Occipital lobe (tissue), 2 donors: ENCODE measurements around the gene PIAS4. TPM values are rescaled to one million over a fixed set of nuclear protein-coding genes. Genes with fewer than 3 reads are reported as not detected.
"Not testable (repeated sequence)": the region's sequence is repeated elsewhere in the genome, so short reads cannot be mapped to it uniquely, and the experiment has no call there.

Experiments used
- DNase-seq: peaks from one replicate; lab custom pipeline; 2025; lab: John Stamatoyannopoulos, UW
- total RNA-seq: library from RNA; depleted of rRNA; stranded (reverse); fragments of >200 nt; gene quantifications from one replicate; pipeline ENCODE4 v1.2.3, GENCODE V29; 2014

PIAS4 gene
- total RNA-seq, 1 donor from 2014 or later = 22.5 TPM

GRCh38 chr19:3998667-3999412, 8.7 kb upstream of the PIAS4 start:
- not testable (repeated sequence) for DNase-seq

GRCh38 chr19:4000798-4001197, 6.7 kb upstream of the PIAS4 start:
- DNase-seq = not testable (repeated sequence)

- DNase-seq = not testable (repeated sequence)
Observed at GRCh38 chr19:4005436-4005835, 2.1 kb upstream of the PIAS4 start.

DNA sequence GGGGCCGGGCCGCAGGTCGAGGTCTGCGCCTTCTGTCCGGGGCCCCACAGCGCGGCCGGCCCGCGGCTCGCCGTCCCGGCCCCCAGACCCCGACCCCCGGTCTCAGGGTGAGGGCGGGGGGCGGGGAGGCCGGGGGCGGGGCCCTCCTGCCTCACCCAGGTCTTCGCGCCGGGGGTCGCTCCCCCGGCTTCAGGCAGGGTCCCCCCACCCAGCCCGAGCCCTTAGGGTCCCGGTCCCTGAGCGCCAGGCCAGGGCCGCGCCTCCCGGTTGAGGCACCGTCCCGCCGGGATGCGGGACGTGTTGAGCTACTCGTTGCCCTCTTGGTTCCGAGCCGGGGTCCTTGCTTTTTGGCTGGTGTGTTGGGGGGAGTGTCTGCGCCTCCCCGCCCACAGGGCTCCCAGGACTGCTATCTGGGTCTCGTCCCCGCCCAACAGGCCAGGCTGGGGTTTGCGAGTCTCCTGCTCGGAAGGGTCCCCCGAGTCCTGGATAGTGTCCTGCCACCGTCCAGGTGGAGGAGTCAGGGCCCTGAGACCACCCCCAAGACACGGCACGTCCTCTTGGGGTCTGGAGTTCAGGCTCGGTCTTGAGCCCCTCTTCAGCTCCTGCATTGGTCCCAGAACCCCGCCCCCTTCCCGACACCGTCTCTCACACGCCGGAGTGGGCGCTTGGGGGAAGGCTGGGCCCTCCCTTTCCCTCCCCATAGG, 452 bp downstream of the PIAS4 start:
- DNase-seq = no peak

DNA sequence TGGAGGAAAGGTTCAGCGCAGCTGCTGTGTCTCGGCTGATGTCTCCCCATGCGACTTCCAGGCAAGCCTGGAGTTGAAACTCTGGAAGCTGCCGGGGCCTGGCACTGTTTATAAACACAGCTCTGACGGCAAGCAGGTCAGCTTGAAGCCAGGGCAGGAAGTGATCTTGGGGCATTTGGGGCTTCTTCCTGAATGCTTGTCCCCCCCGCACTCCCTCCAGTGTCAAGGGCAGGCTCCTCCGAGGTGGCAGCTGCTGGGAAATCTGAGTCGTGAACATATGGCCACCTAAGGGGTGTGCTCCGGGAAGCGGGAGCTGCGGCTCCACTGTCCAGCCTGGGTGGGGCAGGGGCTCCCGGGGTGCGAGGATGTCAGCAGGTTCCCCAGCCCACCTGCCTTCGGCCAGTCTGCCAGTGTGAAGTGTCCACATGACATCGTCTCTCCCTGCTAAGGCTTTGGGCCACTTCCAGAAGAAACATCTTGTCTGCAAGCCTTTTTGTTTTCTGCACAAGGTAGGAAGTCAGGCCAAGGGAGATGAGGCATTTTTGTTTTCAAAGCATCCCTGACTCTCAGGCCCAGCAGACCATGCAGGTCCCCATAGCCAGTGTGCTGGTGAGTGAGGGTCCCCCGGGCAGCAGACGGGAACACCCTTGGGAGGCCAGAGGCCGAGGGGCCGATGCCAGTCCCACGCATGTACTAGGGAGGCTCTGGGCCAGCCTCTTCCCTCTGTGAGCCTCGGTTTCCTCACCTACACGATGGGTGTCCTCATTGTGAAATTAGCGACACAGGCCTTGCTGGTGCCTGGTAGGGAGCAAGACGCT, 2.7 kb downstream of the PIAS4 start:
- DNase-seq = no peak

- no peak for DNase-seq
Observed at GRCh38 chr19:4010808-4011110, 3.2 kb downstream of the PIAS4 start.

GRCh38 chr19:4011430-4011829, 3.9 kb downstream of the PIAS4 start:
- not testable (repeated sequence) for DNase-seq

DNA sequence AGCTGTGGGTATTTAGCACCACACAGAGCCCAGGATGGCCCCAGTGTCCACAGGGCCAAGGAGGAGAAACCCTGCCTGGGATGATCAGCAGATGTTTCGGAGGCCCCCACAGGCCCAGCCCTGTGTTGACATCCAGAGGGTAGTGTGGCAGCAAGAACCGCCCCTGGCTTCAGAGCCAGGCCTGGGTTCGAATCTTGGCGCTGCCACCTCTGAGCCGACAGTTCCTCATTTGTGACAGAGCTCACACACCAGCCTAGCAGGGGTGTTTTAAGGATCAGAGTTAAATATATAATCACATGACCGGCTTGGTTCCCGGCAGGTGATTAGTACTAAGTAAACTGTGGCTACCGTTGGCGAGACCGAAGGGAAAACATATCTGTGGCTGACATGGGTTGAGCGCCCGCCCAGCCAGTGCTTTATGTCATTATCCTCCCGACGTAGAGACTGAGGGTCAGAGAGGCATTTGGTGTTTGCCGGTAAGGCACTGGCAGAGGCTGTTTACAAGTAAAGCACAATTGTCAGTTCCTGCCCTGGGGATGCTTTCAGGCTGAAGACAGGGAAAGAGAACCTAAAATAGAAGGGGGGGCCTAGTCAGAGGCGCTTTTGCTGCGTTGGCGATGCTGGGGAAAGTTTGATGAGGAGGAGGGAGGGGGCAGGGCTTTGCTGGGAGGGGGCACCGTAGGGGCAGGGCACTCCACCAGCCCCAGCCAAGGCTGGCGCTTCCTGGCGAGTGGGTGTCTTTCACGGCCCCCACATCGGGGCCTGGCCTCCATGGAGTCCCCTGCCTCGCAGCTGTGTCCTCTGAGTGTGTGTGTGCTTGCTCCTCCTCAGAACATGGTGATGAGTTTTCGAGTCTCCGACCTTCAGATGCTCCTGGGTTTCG, 4.8 kb downstream of the PIAS4 start:
- DNase-seq = no peak

DNA sequence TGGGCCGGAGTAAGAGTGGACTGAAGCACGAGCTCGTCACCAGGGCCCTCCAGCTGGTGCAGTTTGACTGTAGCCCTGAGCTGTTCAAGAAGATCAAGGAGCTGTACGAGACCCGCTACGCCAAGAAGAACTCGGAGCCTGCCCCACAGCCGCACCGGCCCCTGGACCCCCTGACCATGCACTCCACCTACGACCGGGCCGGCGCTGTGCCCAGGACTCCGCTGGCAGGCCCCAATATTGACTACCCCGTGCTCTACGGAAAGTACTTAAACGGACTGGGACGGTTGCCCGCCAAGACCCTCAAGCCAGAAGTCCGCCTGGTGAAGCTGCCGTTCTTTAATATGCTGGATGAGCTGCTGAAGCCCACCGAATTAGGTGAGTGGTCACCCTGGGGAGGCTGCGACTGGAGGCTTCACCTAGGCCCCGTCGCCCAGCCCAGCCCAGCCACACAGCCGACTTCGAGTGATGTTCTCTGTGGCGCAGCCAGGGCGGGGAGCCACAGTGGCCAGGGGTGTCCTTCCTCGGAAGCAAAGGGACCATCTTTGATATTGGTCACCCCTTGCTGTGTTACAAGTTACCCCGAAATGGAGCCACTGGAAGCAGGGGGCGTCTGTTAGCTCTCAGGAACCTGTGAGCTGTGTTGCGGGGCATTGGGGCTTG, 5.6 kb downstream of the PIAS4 start:
- DNase-seq = no peak

DNA sequence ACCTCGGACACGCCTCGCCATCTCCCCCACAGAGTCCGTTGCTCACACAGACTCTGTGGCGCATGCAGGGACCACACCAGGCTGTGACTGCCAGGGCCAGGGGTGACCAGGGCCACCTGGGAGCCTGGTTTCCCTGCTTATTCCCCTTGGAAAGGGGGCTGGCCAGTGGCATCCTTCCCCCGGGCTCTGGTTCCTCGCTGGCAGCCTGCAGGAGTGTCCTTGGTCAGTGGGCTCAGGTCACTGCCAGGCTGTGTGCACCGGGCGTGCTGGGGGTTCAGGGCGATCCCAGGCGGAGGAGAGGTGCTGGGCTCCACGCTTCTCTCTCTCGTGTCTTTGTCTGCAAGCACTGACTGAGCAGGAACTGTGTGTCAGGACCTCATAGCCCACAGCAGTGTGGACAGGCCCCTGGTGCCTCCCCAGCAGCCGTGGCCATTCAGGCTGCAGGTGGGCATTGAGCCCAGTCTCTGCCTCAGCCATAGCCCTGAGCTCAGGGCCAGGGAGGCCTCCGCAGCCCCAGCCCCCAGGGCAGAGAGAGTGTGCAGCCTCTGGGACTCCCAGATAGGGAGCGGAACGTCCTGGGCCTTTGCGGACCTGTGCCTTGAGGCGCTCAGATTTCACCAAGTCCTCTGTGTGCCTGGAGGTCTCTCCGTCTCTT, 6.5 kb downstream of the PIAS4 start:
- DNase-seq = no peak

GRCh38 chr19:4014541-4015491, 7.3 kb downstream of the PIAS4 start:
- no peak for DNase-seq

DNA sequence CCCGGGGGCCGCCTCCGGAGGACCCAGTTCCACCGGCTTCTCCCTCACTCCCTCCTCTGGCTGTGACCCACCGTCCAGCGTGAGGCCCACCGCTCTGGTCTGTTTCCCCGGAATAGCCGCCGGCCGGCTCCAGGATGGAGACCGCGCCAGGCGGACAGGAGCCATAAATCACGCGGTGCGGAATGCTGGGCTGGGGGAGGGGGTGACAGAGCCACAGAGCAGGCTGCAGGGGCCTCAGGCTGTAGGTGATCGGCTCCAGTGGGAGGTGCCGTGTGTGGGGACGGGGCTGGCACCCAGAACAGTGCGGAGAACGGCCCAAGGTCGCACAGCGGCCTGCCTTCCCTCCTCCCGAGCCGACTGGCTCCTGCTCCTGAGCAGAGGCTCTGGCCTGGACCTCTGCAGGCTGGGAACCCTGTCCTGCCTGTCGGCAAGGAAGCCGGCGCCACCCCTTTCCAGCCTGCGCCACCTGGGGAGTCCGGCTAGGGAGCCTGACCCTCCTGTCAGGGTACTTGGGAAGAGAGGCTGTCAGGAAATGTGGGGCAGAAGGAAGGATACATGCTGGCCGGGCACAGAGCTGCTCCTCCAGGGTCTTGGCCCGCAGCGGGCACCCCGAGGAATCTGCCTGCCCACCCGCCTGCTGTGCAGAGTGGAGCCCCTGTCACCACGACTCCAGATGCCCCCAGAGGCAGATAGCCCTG, 8.3 kb downstream of the PIAS4 start:
- no peak for DNase-seq

GRCh38 chr19:4016486-4016885, 8.9 kb downstream of the PIAS4 start:
- peak; percentile 77 for DNase-seq

- no peak for DNase-seq
Observed at GRCh38 chr19:4016903-4017638, 9.5 kb downstream of the PIAS4 start.

- DNase-seq = peak; percentile 55
Observed at GRCh38 chr19:4018140-4018613, 10.6 kb downstream of the PIAS4 start.

DNA sequence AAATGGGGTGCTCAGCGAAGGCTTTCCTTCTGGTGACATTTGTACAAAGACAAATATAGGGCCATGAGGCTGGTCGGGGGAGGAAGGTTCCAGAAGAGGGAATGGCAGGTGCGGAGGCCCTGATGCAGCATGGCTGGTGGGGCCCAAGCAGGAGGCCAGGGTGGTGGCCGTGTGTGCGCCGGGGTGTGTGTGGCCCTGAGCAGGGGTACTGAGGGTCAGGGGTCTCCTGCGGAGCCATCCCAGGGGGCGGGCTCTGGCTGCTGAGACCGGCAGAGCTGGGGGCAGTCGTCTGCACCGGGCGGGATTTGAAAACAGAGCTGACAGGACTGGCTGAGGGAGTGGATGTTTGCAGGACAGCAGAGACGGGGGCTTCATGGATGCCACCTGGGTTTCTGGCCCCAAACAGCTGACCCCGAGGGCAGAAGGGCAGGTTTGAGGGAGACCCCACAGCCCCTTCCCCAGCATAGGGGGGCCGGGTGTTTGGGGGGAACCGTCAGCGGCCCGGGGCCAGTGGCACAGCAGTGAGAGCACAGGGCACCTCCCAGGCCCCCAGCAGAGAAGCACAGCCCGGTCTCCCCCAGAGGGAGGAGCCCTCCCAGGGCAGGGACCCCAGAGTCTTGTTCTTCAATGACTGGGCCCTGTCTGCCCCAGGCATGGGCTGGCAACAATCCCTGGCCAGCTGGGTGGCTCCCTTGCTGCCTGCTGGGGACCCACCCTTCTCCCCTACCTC, 11.4 kb downstream of the PIAS4 start:
- no peak for DNase-seq

DNA sequence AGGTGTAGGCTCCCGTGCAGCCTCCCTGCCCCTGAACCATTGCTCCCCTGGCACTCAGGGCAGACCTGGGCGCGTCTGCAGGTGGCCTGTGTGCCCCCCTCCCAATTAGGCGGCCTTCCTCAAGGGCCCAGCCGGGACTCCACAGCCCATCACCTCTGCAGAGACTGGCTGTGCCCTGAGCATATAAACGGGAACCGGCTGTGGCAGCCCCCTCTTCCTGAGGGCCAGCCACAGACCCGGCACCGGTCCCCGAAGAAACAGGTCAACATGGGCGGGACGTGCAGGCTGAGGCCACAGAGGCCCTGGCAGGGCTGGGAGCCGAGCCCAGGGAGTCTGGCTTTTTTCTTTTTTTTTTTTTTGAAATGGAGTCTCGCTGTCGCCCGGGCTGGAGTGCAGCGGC, 12.0 kb downstream of the PIAS4 start:
- no peak for DNase-seq
